ENCODE measurements around the gene ERC2. TPM values are rescaled to one million over a fixed set of nuclear protein-coding genes. Genes with fewer than 3 reads are reported as not detected.

Gene ERC2
- total and polyA plus RNA-seq, 7 experiments from 2014 or later: not detected

DNA sequence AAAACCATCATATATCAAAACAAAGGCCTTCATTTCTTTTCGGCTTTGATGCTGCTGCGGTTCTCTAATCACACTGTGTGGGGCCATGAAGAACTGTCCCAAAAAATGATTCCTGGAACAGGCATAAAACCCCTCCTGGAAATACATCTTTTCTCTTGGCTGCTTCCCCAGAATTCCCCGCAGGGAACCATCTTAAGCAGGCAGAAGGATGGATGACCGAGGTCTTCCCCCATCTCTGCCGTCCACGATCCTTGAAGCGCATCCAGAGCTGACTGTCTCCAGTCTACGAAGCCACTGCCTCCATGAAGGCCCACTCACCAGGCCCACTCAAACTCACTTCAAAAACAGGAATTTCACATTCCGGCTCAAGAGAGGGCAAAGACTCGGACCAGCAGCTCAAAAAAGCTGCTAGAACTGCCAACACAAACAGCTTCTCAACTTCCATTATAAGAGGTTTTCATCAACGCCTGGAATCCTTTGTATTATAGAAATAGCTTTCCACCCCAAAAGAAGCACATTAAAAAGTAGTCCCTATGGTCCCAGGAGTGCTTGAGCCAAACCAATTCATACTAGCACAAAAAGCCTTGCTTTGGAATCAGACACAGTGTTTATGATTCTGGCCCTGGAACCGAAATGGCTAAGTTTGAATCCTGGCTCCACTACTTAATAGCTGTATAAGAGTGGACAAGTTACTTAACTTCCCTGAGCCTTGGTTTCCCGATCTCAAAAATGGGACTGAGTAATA, 493.7 kb downstream of the ERC2 start:
- H3K4me1 ChIP-seq (ENCODE audit: control insufficient read depth in 2 of 2, insufficient read depth in 2 of 2, low read length in 2 of 2): no peaks in the 10 kb centered on the region
- H3K27me3 Mint-ChIP-seq: peaks cover 0 to 7% (median 0%) of the 10 kb centered on the region in 5 donors
- no peak for DNase-seq
- H3K36me3 Mint-ChIP-seq: no peaks in the 10 kb centered on the region
- H3K4me1 Mint-ChIP-seq: peaks cover 0 to 5% (median 0%) of the 10 kb centered on the region in 7 donors
- no peak overlapping the region for H3K27ac ChIP-seq (ENCODE audit: low read depth, low read length)
- H3K27me3 ChIP-seq (ENCODE audit: control insufficient read depth in 2 of 2, insufficient read depth in 2 of 2, low read length in 2 of 2): no peaks in the 10 kb centered on the region
- peaks cover 0 to 11% (median 4%) of the 10 kb centered on the region in 11 donors for H3K9me3 Mint-ChIP-seq
- no peaks in the 10 kb centered on the region for H3K36me3 ChIP-seq (ENCODE audit: control insufficient read depth in 2 of 3, insufficient read depth in 3 of 3, low read length in 3 of 3)
- ChIA-PET CTCF (no interaction called here), POLR2A (no interaction called here)
- H3K4me3 ChIP-seq (ENCODE audit: low read length): no peak overlapping the region
- ATAC-seq: no peak
- no peak overlapping the region for H3K27ac Mint-ChIP-seq
- intact Hi-C loops (cut with micrococcal nuclease): no loop called here
- no peak overlapping the region for H3K4me3 Mint-ChIP-seq
- H3K9me3 ChIP-seq (ENCODE audit: control insufficient read depth in 2 of 3, low read length in 3 of 3): no peaks in the 10 kb centered on the region

DNA sequence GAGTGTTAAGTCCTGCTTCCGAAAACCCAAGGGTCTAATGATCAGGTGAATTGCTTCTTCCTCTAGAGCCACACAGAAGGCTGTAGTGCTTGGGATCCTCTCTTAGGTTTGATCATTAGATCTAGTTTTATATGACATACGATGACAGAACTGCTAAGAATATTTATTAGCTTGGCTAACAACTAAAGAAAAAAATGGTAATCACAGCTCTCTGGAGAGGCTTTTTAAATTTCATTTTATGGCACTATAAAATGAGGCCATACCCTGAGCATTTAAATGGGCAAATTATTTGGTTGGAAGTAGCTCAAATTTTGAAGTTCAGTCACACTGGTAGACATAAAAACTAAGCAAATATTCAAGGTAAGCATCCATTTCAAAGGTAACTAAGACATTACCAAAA, 498.6 kb downstream of the ERC2 start:
- H3K4me3 ChIP-seq (ENCODE audit: low read length): no peak overlapping the region
- ATAC-seq (no peak), DNase-seq (no peak)
- no peaks in the 10 kb centered on the region for H3K4me1 ChIP-seq (ENCODE audit: control insufficient read depth in 2 of 2, insufficient read depth in 2 of 2, low read length in 2 of 2)
- intact Hi-C loops (cut with micrococcal nuclease): no loop called here
- POLR2A ChIA-PET: no interaction called here
- H3K27ac Mint-ChIP-seq: no peak overlapping the region
- no peaks in the 10 kb centered on the region for H3K27me3 ChIP-seq (ENCODE audit: control insufficient read depth in 2 of 2, insufficient read depth in 2 of 2, low read length in 2 of 2)
- no peak overlapping the region for H3K27ac ChIP-seq (ENCODE audit: low read depth, low read length)
- no peaks in the 10 kb centered on the region for H3K36me3 Mint-ChIP-seq
- H3K4me3 Mint-ChIP-seq: no peak overlapping the region
- CTCF ChIA-PET: no interaction called here
- H3K36me3 ChIP-seq (ENCODE audit: control insufficient read depth in 2 of 3, insufficient read depth in 3 of 3, low read length in 3 of 3): no peaks in the 10 kb centered on the region
- peaks cover 0 to 3% (median 0%) of the 10 kb centered on the region in 7 donors for H3K4me1 Mint-ChIP-seq
- no peaks in the 10 kb centered on the region for H3K9me3 ChIP-seq (ENCODE audit: control insufficient read depth in 2 of 3, low read length in 3 of 3)
- peaks cover 0 to 6% (median 3%) of the 10 kb centered on the region in 11 donors for H3K9me3 Mint-ChIP-seq
- H3K27me3 Mint-ChIP-seq: peaks cover 0 to 9% (median 0%) of the 10 kb centered on the region in 5 donors

DNA sequence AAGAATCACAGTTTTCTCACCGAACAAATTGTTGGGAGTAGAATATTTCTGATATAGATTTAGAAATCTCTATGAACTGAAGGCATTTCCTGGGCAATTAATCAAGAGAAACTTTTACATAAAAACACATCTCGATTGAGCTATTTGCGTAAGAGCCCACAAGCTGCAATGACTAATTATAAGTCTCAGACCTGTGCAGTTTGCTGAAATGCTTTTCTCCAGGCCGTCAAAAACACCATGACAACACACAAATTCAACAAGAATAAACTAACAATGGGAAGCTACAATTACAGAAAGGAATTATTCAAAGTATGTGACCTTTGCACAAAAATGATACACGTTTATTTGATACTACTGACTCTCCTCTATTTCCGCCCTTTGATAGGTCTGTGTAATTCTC, 499.9 kb downstream of the ERC2 start:
- no peak for DNase-seq
- peaks cover 0 to 9% (median 0%) of the 10 kb centered on the region in 5 donors for H3K27me3 Mint-ChIP-seq
- H3K9me3 ChIP-seq (ENCODE audit: control insufficient read depth in 2 of 3, low read length in 3 of 3): no peaks in the 10 kb centered on the region
- no peaks in the 10 kb centered on the region for H3K36me3 ChIP-seq (ENCODE audit: control insufficient read depth in 2 of 3, insufficient read depth in 3 of 3, low read length in 3 of 3)
- H3K4me3 ChIP-seq (ENCODE audit: low read length): no peak overlapping the region
- peaks cover 0 to 3% (median 0%) of the 10 kb centered on the region in 7 donors for H3K4me1 Mint-ChIP-seq
- ChIA-PET CTCF (no interaction called here), POLR2A (no interaction called here)
- H3K9me3 Mint-ChIP-seq: peaks cover 0 to 6% (median 3%) of the 10 kb centered on the region in 11 donors
- no peak overlapping the region for H3K27ac ChIP-seq (ENCODE audit: low read depth, low read length)
- intact Hi-C loops (cut with micrococcal nuclease): no loop called here
- H3K4me3 Mint-ChIP-seq: no peak overlapping the region
- no peaks in the 10 kb centered on the region for H3K36me3 Mint-ChIP-seq
- H3K4me1 ChIP-seq (ENCODE audit: control insufficient read depth in 2 of 2, insufficient read depth in 2 of 2, low read length in 2 of 2): no peaks in the 10 kb centered on the region
- no peaks in the 10 kb centered on the region for H3K27me3 ChIP-seq (ENCODE audit: control insufficient read depth in 2 of 2, insufficient read depth in 2 of 2, low read length in 2 of 2)
- ATAC-seq: no peak
- H3K27ac Mint-ChIP-seq: no peak overlapping the region

DNA sequence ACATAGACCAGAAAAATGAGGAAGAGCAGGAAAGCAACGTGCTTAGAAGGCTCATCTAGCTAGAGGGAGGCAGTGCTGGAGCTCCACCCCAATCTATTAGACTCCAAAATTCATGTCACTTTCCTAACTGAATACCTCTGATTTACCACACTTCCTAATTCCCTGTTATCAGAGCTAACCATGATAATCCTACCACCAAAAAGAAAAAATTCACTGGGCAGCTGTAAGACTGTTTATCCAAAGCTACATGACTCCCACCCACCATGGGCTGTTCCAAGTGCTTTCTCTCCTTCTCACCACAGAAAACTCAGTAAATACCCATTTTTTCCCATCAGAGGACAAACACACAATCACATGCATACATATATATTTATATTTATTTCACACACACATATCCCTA, 501.7 kb downstream of the ERC2 start:
- Mint-ChIP-seq H3K27ac (no peak overlapping the region), H3K4me1 (peaks cover 0 to 3% (median 0%) of the 10 kb centered on the region in 7 donors), H3K36me3 (no peaks in the 10 kb centered on the region), H3K27me3 (peaks cover 0 to 9% (median 0%) of the 10 kb centered on the region in 5 donors), H3K4me3 (no peak overlapping the region), H3K9me3 (peaks cover 0 to 8% (median 0%) of the 10 kb centered on the region in 11 donors)
- ATAC-seq: no peak
- POLR2A ChIA-PET: no interaction called here
- H3K36me3 ChIP-seq (ENCODE audit: control insufficient read depth in 2 of 3, insufficient read depth in 3 of 3, low read length in 3 of 3): no peaks in the 10 kb centered on the region
- no peaks in the 10 kb centered on the region for H3K9me3 ChIP-seq (ENCODE audit: control insufficient read depth in 2 of 3, low read length in 3 of 3)
- intact Hi-C loops (cut with micrococcal nuclease): no loop called here
- no peak for DNase-seq
- H3K4me3 ChIP-seq (ENCODE audit: low read length): no peak overlapping the region
- H3K27ac ChIP-seq (ENCODE audit: low read depth, low read length): no peak overlapping the region
- no peaks in the 10 kb centered on the region for H3K27me3 ChIP-seq (ENCODE audit: control insufficient read depth in 2 of 2, insufficient read depth in 2 of 2, low read length in 2 of 2)
- H3K4me1 ChIP-seq (ENCODE audit: control insufficient read depth in 2 of 2, insufficient read depth in 2 of 2, low read length in 2 of 2): no peaks in the 10 kb centered on the region
- CTCF ChIA-PET: no interaction called here

DNA sequence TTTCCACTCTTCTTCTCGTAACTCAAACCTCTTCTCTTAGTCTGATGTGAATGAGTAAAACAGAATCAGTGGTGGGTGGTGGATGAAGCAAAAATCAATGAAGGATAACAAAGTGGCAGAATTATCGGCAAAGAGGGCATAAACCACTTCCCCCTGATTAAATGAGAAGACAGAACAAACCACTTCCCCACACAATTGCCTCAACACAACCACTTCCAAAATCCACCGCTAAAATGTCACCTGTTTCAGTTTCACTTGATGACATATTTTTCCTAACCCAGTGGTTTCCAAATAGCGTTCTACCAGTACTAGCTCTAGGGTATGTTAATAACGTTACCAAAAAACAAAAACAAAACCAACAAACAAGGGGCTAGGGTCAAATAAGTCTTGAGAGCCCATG, 502.5 kb downstream of the ERC2 start:
- ChIA-PET POLR2A (no interaction called here), CTCF (no interaction called here)
- Histone ChIP-seq H3K27me3 (ENCODE audit: control insufficient read depth in 2 of 2, insufficient read depth in 2 of 2, low read length in 2 of 2) (no peaks in the 10 kb centered on the region), H3K27ac (ENCODE audit: low read depth, low read length) (no peak overlapping the region), H3K36me3 (ENCODE audit: control insufficient read depth in 2 of 3, insufficient read depth in 3 of 3, low read length in 3 of 3) (no peaks in the 10 kb centered on the region), H3K4me1 (ENCODE audit: control insufficient read depth in 2 of 2, insufficient read depth in 2 of 2, low read length in 2 of 2) (no peaks in the 10 kb centered on the region), H3K4me3 (ENCODE audit: low read length) (no peak overlapping the region), H3K9me3 (ENCODE audit: control insufficient read depth in 2 of 3, low read length in 3 of 3) (no peaks in the 10 kb centered on the region)
- Mint-ChIP-seq H3K27me3 (peaks cover 0 to 9% (median 0%) of the 10 kb centered on the region in 5 donors), H3K4me3 (no peak overlapping the region), H3K36me3 (no peaks in the 10 kb centered on the region), H3K4me1 (peaks cover 0 to 3% (median 0%) of the 10 kb centered on the region in 7 donors), H3K9me3 (peaks cover 0 to 9% (median 2%) of the 10 kb centered on the region in 11 donors), H3K27ac (no peak overlapping the region)
- DNase-seq (no peak), ATAC-seq (no peak)
- intact Hi-C loops (cut with micrococcal nuclease): no loop called here

DNA sequence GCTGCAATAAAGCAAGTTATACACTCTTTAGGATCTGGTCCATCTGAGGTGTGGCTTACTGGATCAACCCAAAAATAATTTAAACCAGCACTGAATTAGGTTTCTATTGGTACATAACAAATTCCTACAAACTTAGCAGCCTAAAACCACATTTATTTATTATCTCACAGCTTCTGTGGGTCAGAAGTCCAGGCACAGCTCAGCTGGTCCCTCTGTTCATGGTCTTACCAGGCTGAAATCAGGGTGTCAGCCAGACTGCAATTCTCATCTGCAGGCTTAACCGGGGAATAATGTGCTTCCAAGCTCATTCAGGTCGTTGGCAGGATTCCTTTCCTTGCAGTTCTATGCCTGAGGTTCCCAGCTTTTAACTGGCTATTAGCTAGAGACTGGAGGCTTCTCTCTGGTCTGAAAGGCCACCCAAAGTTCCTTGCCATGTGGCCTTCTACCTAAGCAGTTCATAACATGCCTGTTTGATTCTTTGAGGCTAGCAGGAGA, 503.7 kb downstream of the ERC2 start:
- Histone ChIP-seq H3K27ac (ENCODE audit: low read depth, low read length) (no peak overlapping the region), H3K9me3 (ENCODE audit: control insufficient read depth in 2 of 3, low read length in 3 of 3) (no peaks in the 10 kb centered on the region), H3K27me3 (ENCODE audit: control insufficient read depth in 2 of 2, insufficient read depth in 2 of 2, low read length in 2 of 2) (no peaks in the 10 kb centered on the region), H3K4me3 (ENCODE audit: low read length) (no peak overlapping the region), H3K36me3 (ENCODE audit: control insufficient read depth in 2 of 3, insufficient read depth in 3 of 3, low read length in 3 of 3) (no peaks in the 10 kb centered on the region), H3K4me1 (ENCODE audit: control insufficient read depth in 2 of 2, insufficient read depth in 2 of 2, low read length in 2 of 2) (no peaks in the 10 kb centered on the region)
- ATAC-seq (no peak), DNase-seq (no peak)
- Mint-ChIP-seq H3K27me3 (peaks cover 0 to 5% (median 0%) of the 10 kb centered on the region in 5 donors), H3K9me3 (peaks cover 0 to 9% (median 1%) of the 10 kb centered on the region in 11 donors), H3K4me3 (no peak overlapping the region), H3K36me3 (no peaks in the 10 kb centered on the region), H3K27ac (no peak overlapping the region), H3K4me1 (peaks cover 0 to 3% (median 0%) of the 10 kb centered on the region in 7 donors)
- intact Hi-C loops (cut with micrococcal nuclease): no loop called here
- ChIA-PET CTCF (no interaction called here), POLR2A (no interaction called here)

DNA sequence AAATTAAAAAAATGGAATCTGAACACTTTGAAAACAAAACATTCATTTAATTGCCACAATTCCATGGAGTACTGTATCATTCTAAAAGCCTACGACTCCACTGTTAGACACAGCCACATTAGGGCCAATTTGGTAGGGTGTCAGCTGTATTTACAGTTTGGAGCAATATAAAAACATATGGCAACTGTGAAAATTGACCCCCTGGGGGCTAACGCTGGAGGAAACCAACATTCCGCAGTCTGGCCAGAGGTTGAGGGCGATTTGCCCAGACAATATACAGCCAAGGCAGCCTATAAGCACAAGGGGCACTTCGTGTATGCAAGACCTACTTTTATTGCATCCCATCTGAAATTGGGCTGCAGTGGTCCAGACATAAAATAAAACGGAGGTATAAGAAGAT, 504.7 kb downstream of the ERC2 start:
- intact Hi-C loops (cut with micrococcal nuclease): no loop called here

More for the DNA sequence above, 504.7 kb downstream of the ERC2 start:
- no peak for DNase-seq
- no peaks in the 10 kb centered on the region for H3K36me3 ChIP-seq (ENCODE audit: control insufficient read depth in 2 of 3, insufficient read depth in 3 of 3, low read length in 3 of 3)
- H3K27ac ChIP-seq (ENCODE audit: low read depth, low read length): no peak overlapping the region
- no peaks in the 10 kb centered on the region for H3K27me3 ChIP-seq (ENCODE audit: control insufficient read depth in 2 of 2, insufficient read depth in 2 of 2, low read length in 2 of 2)
- Mint-ChIP-seq H3K4me3 (no peak overlapping the region), H3K9me3 (peaks cover 0 to 7% (median 2%) of the 10 kb centered on the region in 11 donors), H3K36me3 (no peaks in the 10 kb centered on the region), H3K27ac (no peak overlapping the region), H3K4me1 (peaks cover 0 to 3% (median 0%) of the 10 kb centered on the region in 7 donors), H3K27me3 (peaks cover 0 to 5% (median 0%) of the 10 kb centered on the region in 5 donors)
- H3K4me1 ChIP-seq (ENCODE audit: control insufficient read depth in 2 of 2, insufficient read depth in 2 of 2, low read length in 2 of 2): no peaks in the 10 kb centered on the region
- ATAC-seq: no peak
- no peaks in the 10 kb centered on the region for H3K9me3 ChIP-seq (ENCODE audit: control insufficient read depth in 2 of 3, low read length in 3 of 3)
- H3K4me3 ChIP-seq (ENCODE audit: low read length): no peak overlapping the region
- CTCF ChIA-PET: no interaction called here
- POLR2A ChIA-PET: no interaction called here
